ENCODE results near the gene GMPS. TPM values are rescaled to one million over a fixed set of nuclear protein-coding genes. Genes with fewer than 3 reads are reported as not detected.

GMPS gene
- total RNA-seq, 1 donor from 2014 or later: 41.2 TPM

DNA sequence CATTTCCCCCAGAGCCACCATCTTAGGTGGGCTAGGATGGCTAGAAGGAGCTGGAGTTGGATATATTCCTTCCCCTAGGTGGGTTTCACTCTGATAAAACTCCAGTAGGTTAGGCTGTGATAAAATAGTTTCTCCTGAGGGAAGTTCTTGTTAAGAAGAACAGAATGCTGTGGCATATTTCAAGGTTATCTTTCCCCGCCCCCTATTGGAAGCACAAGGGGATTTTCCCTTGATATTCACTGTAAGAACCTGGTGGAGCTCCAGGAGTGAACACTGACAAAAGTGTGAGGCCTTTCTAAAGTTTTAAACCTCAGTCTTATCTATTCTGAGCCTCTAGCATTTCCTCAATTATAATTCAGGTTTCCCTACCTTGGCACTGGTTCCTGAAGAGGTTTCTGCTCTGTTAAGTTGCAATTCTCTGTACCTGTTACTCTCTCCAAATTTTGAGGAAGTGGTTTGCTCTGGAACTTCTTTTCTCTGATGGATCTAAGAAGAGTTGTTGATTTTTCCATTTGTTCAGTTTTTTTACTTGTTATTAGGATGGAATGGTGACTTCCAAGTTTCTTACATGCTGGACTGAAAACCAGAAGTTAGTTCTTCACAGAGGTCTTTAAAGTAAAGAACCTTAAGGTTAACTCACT, 113.5 kb downstream of the GMPS start:
- Histone ChIP-seq H3K9me3 (no peaks in the 10 kb centered on the region), H3K27me3 (no peaks in the 10 kb centered on the region), H3K4me1 (no peaks in the 10 kb centered on the region), H3K27ac (no peak overlapping the region), H3K4me3 (no peak overlapping the region), H3K36me3 (no peaks in the 10 kb centered on the region)
- DNase-seq (no peak), ATAC-seq (no peak)
- intact Hi-C loops (cut with DNase I): no loop called here
- TF ChIP-seq, protein P1, sequence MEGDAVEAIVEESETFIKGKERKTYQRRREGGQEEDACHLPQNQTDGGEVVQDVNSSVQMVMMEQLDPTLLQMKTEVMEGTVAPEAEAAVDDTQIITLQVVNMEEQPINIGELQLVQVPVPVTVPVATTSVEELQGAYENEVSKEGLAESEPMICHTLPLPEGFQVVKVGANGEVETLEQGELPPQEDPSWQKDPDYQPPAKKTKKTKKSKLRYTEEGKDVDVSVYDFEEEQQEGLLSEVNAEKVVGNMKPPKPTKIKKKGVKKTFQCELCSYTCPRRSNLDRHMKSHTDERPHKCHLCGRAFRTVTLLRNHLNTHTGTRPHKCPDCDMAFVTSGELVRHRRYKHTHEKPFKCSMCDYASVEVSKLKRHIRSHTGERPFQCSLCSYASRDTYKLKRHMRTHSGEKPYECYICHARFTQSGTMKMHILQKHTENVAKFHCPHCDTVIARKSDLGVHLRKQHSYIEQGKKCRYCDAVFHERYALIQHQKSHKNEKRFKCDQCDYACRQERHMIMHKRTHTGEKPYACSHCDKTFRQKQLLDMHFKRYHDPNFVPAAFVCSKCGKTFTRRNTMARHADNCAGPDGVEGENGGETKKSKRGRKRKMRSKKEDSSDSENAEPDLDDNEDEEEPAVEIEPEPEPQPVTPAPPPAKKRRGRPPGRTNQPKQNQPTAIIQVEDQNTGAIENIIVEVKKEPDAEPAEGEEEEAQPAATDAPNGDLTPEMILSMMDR (IDR thresholded peaks at IDR 0.05): no peak

DNA sequence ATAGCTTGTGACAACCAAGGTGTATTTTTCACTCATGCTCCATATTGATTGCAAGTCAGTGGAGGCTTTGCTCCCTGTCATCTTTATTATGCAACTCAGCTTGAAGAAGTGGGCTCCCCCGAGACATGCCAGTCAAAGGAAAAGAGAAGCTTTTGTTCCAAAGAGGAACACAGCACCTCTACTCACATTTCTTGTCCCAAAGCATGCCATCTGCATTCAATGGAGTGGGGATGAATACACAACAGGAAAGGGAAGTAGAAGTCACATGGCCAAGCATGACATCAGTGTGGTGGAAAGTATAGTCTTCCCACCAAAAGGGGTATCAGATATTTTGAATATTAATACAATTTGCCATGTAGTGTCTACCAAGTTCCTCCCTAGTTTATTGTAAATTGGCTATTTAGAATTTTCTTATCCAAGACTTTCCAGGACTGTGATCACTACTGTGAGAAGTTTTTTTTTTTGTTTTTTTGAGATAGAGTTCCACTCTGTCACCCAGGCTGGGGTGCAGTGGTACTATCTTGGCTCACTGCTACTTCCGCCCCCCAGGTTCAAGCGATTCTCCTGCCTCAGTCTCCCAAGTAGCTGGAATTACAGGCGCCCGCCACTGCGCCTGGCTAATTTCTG, 114.5 kb downstream of the GMPS start:
- no peaks in the 10 kb centered on the region for H3K9me3 ChIP-seq
- no peak for ATAC-seq
- no peaks in the 10 kb centered on the region for H3K4me1 ChIP-seq
- TF ChIP-seq, protein P1 (IDR thresholded peaks at IDR 0.05): no peak
- no peak overlapping the region for H3K4me3 ChIP-seq
- H3K36me3 ChIP-seq: no peaks in the 10 kb centered on the region
- no peak overlapping the region for H3K27ac ChIP-seq
- no peak for DNase-seq
- no peaks in the 10 kb centered on the region for H3K27me3 ChIP-seq
- intact Hi-C loops (cut with DNase I): no loop called here

DNA sequence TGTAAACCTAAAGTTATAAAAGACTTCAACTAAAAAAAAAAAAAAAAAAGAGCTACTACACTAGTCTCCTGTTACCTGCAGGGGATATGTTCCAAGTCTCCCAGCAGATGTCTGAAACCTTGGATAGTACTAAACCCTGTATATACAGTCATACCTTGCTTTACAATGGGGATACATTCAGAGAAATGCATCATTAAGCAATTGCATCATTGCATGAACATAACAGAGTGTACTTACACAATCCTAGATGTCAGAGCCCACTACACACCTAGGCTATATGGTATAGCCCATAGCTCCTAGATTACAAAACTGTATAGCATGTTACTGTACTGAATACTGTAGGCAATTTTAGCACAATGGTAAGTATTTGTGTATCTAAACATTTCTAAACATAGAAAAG, 119.1 kb downstream of the GMPS start:
- Histone ChIP-seq H3K27ac (no peak overlapping the region), H3K4me3 (no peak overlapping the region), H3K27me3 (no peaks in the 10 kb centered on the region), H3K9me3 (no peaks in the 10 kb centered on the region), H3K4me1 (no peaks in the 10 kb centered on the region), H3K36me3 (no peaks in the 10 kb centered on the region)
- DNase-seq (no peak), ATAC-seq (no peak)
- TF ChIP-seq, protein P1 (IDR thresholded peaks at IDR 0.05): no peak
- intact Hi-C loops (cut with DNase I): no loop called here

DNA sequence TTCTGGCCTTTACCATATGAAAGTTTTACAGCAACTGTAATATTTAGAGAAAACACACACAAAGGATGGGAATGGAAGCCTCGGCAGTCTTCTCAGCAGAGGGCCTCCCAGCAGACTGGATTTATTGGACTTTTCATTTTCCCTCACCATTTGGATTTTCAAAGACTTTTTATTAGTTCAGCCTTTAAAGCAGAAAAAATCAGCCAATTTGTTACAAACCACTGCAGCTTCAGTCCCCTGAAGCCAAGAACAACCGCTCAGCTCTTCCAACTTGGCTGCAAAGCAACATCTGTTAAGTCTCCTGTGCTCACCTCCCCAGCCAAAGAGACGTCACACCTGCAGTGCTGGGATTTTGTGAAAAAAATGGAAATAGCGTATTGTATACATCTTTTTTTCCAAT, 120.8 kb downstream of the GMPS start:
- intact Hi-C loops (cut with DNase I): no loop called here
- no peak for ATAC-seq

DNA sequence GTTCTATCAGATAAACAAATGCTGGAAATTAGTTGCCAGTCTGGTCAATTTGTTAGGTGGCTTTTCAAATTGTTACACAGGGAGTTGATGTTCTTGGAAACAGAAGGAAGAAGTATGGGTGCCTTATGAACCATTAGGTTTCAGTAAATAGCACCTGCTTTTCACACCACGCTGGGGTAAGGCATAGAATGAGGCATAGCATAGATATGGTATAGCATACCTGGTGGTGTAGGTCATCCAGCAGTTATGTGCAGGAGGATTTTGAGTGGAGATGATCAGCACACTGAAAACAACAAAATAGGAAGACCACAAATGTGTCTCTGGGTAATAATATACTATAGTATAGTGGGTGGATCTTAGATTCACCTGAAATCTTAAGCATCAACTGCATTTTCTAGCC, 121.4 kb downstream of the GMPS start:
- Histone ChIP-seq H3K9me3 (no peaks in the 10 kb centered on the region), H3K27me3 (no peaks in the 10 kb centered on the region), H3K4me3 (no peak overlapping the region), H3K4me1 (no peaks in the 10 kb centered on the region), H3K36me3 (no peaks in the 10 kb centered on the region), H3K27ac (no peak overlapping the region)
- TF ChIP-seq, protein P1 (IDR thresholded peaks at IDR 0.05): no peak
- ATAC-seq: no peak
- DNase-seq: no peak
- intact Hi-C loops (cut with DNase I): no loop called here

More for the DNA sequence above, 120.8 kb downstream of the GMPS start:
- H3K4me1 ChIP-seq: no peaks in the 10 kb centered on the region
- H3K27ac ChIP-seq: no peak overlapping the region
- TF ChIP-seq, protein P1 (IDR thresholded peaks at IDR 0.05): no peak
- H3K4me3 ChIP-seq: no peak overlapping the region
- H3K9me3 ChIP-seq: no peaks in the 10 kb centered on the region
- no peak for DNase-seq
- H3K36me3 ChIP-seq: no peaks in the 10 kb centered on the region
- no peaks in the 10 kb centered on the region for H3K27me3 ChIP-seq

Other genes starting within 250 kb of the GMPS start
- gene PLCH1, start 125.6 kb upstream of the GMPS start, total RNA-seq: 12.1 TPM
- gene C3orf33, start 64.4 kb upstream of the GMPS start, total RNA-seq: 4.5 TPM
- 36.5 TPM for gene SLC33A1, start 16.2 kb upstream of the GMPS start, total RNA-seq
- gene KCNAB1, start 249.9 kb downstream of the GMPS start, total RNA-seq: 3.2 TPM

Data from upper lobe of right lung (tissue), 1 donor.